AG09319 (cell line): ENCODE data around the gene PEX5L.

Source experiments
- DNase-seq: peaks from one replicate; pipeline ENCODE4 v3.0.0-alpha.2; 2010; ENCODE audit warnings: low read depth; ENCODE audit errors: extremely low read depth
- TF ChIP-seq, protein P1 (sequence below): IDR thresholded peaks from 2 replicates; pipeline ENCODE4 v1.5.1; 2011; ENCODE audit warnings: low read depth, mild to moderate bottlenecking, inconsistent platforms, low read length, moderate library complexity

Gene PEX5L

GRCh38 chr3:180048840-180049239, 12.1 kb upstream of the PEX5L start:
- TF ChIP-seq, protein P1, sequence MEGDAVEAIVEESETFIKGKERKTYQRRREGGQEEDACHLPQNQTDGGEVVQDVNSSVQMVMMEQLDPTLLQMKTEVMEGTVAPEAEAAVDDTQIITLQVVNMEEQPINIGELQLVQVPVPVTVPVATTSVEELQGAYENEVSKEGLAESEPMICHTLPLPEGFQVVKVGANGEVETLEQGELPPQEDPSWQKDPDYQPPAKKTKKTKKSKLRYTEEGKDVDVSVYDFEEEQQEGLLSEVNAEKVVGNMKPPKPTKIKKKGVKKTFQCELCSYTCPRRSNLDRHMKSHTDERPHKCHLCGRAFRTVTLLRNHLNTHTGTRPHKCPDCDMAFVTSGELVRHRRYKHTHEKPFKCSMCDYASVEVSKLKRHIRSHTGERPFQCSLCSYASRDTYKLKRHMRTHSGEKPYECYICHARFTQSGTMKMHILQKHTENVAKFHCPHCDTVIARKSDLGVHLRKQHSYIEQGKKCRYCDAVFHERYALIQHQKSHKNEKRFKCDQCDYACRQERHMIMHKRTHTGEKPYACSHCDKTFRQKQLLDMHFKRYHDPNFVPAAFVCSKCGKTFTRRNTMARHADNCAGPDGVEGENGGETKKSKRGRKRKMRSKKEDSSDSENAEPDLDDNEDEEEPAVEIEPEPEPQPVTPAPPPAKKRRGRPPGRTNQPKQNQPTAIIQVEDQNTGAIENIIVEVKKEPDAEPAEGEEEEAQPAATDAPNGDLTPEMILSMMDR: no peak
- DNase-seq: no peak

DNA sequence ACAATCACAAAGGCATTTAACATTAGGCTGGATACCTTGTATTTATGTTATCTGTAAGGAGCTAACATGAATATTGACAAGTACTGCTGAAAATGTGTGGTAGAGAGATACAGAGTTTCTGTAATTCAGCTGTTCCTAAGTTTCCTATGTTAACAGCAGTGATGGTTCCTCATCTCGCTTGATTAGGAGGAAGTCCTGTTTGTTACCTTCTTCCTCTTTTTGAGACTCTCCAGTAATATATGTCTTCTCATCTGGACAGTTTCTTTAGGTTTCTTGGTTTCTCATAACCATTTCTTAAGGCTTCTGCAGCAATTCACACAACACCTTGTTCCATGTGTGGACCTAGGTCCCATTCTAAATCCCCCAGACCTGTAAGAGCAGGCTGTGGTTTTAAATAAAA, 11.4 kb upstream of the PEX5L start:
- DNase-seq: no peak
- TF ChIP-seq, protein P1: no peak

GRCh38 chr3:180040966-180041365, 4.2 kb upstream of the PEX5L start:
- TF ChIP-seq, protein P1: no peak
- DNase-seq: no peak

- DNase-seq: no peak
- TF ChIP-seq, protein P1: no peak
Observed at GRCh38 chr3:180036092-180036670, 556 bp downstream of the PEX5L start.

DNA sequence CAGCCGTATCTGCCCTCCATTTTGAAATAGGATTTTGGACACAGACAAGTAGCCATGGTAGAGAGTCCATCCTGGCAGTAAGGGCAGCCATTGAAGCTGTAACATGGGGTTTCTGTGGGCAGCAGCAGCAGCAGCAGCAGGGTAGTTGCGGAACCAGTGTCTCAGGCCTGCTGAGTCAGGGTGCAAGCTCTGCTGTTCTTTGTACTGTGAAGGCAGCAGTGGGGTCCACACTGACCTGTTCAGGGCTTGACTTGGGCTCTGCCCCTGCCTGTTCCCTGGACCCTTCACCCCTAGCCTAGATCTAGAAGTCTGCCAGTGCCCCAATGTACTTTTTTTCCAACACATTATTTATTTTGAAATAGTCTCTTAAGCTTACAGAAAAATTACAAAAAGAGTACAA, 9.7 kb downstream of the PEX5L start:
- TF ChIP-seq, protein P1: no peak
- no peak for DNase-seq

DNA sequence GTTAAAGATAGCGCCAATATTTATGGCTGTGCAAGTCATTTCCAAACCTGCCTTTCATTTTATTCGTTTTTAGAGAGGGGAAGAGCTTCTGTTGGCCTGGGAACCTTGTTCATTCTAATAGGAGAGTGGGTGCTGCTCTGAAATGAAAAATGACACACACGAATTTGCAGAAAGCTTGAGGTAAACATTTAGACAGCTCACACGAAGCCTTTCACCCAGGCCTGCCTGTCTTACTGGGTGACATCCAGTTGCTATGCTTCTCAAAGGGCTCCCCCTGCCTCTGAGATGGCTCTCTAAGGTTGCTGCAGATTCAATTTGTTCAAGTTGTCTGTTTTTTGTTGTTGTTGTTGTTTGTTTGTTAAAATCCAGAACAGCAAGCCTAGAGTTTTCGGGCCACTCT, 18.2 kb downstream of the PEX5L start:
- no peak for DNase-seq
- TF ChIP-seq, protein P1: no peak

GRCh38 chr3:180017846-180018245, 18.9 kb downstream of the PEX5L start:
- TF ChIP-seq, protein P1: no peak
- no peak for DNase-seq
